ENCODE measurements around the gene PHLDA1.

PHLDA1 gene

DNA sequence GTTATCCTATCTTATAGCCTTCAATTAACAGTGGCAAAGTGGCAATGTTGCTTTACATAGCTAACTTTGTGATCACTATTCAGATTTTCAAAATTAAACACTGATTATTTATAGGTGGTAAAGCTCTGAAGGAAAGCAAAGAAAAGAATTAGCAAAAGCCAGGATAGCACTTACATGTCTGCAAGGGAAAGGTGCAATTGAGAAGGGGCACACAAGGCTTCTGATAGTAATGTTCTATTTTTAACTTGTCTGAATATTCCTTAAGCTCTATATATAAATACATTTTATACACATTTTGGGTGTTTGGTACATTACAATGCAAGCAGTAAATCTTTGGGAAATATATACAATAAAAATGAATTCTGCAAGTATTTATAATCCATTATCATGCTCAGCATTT is 42.0 kb upstream of the PHLDA1 start:
- Histone ChIP-seq H3K4me3 (no peak overlapping the region), H3K27ac (no peak overlapping the region)
- TF ChIP-seq, protein P1, sequence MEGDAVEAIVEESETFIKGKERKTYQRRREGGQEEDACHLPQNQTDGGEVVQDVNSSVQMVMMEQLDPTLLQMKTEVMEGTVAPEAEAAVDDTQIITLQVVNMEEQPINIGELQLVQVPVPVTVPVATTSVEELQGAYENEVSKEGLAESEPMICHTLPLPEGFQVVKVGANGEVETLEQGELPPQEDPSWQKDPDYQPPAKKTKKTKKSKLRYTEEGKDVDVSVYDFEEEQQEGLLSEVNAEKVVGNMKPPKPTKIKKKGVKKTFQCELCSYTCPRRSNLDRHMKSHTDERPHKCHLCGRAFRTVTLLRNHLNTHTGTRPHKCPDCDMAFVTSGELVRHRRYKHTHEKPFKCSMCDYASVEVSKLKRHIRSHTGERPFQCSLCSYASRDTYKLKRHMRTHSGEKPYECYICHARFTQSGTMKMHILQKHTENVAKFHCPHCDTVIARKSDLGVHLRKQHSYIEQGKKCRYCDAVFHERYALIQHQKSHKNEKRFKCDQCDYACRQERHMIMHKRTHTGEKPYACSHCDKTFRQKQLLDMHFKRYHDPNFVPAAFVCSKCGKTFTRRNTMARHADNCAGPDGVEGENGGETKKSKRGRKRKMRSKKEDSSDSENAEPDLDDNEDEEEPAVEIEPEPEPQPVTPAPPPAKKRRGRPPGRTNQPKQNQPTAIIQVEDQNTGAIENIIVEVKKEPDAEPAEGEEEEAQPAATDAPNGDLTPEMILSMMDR (IDR thresholded peaks at IDR 0.05): no peak
- DNase-seq (ENCODE audit: low spot score): no peak

DNA sequence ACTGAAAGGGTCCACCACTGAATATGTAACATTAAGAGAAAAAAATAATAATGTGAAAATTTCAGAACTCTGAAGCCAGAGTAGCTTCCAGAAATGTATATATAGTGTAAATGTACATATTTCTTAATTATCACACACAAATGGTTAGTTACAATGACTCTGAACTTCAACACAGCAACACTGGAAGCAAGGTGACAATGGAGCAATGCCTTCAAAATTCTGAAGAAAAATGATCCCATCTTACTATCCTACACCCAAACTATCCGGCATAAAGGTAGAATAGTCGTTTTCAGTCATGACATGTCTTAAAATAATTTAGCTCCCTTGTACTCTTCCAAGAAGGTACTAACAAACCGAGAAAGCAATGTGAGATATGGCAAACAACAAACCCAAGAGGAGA is 41.0 kb upstream of the PHLDA1 start:
- DNase-seq (ENCODE audit: low spot score): no peak
- TF ChIP-seq, protein P1 (IDR thresholded peaks at IDR 0.05): no peak
- H3K4me3 ChIP-seq: no peak overlapping the region
- no peak overlapping the region for H3K27ac ChIP-seq

DNA sequence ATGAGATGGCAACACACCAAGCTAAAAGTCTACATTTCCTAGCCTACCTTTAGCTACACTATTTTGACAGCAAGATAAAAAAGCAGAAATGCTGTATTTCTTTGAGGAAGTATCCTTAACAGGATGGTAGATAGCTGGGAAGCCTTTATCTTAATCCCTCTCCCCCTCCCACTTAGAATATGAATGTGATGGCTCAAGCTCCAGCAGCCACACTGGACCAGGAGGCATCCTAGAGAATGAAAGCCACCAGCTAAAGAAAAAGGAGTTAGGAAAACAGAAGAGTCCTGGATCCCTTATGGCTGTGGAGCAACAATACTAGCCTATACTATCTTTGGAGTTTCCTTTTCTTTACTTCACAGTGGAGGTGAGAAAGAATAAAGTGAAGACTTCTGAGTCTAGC is 37.8 kb upstream of the PHLDA1 start:
- H3K4me3 ChIP-seq: no peak overlapping the region
- TF ChIP-seq, protein P1 (IDR thresholded peaks at IDR 0.05): no peak
- DNase-seq (ENCODE audit: low spot score): no peak

DNA sequence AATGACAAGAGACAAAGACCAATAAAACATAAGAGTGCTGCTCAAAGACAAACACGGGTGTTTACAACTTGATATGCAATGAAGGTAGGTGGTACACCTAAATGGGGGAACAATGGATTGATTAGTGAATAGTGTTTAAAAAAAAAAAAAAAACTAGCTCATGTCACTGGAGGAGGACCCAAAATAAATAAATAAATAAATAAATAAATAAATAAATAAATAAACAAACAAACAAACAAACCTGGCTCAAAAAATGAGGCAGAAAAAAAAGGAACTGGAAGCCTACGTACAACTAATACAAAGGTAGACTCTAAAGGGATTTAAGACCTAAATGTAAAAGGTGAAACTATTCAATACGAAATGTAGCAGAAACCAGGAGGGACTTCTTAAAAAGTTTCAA is 34.3 kb upstream of the PHLDA1 start:
- Histone ChIP-seq H3K4me3 (no peak overlapping the region), H3K27ac (no peak overlapping the region)
- DNase-seq (ENCODE audit: low spot score): no peak
- TF ChIP-seq, protein P1 (IDR thresholded peaks at IDR 0.05): no peak

More for the DNA sequence above, 37.8 kb upstream of the PHLDA1 start:
- H3K27ac ChIP-seq: no peak overlapping the region

DNA sequence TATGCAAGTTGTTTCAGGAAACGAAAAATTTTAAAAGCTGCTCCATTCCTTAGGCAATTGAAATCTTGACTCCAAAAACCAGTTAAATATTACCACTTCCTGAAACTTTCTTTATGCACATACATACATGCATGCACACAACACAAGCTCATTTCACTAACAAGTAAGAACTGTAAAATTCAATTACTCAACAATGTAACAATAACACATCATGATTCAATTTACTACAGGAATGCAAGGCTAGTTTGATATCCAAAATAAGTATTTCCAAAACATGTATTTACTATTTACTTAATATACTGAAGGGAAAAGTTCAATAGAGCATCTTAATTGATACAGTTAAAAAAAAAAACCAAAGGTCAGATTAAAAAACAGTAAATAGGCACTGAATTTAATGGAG is 33.3 kb upstream of the PHLDA1 start:
- Histone ChIP-seq H3K27ac (no peak overlapping the region), H3K4me3 (no peak overlapping the region)
- TF ChIP-seq, protein P1 (IDR thresholded peaks at IDR 0.05): no peak
- DNase-seq (ENCODE audit: low spot score): no peak

DNA sequence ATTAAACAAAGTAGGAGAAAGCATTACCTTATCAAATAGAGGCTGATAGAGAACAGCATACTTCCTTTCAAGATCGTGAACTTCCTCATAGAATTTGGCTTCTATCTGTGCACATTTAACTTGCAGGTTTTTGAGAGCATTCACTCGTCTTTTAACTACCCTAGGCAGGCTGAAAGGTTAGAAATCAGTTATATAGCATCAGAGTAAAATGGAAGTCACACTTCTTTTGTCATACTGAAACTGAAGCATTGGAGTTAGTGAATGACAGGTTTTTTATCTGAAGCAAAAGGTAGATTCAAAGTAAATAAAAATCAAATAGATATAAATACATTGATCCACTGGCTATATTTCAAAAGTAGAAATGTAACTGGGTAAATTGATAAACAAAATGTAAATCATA is 28.5 kb upstream of the PHLDA1 start:
- Histone ChIP-seq H3K27ac (no peak overlapping the region), H3K4me3 (no peak overlapping the region)
- TF ChIP-seq, protein P1 (IDR thresholded peaks at IDR 0.05): no peak
- no peak for DNase-seq (ENCODE audit: low spot score)

DNA sequence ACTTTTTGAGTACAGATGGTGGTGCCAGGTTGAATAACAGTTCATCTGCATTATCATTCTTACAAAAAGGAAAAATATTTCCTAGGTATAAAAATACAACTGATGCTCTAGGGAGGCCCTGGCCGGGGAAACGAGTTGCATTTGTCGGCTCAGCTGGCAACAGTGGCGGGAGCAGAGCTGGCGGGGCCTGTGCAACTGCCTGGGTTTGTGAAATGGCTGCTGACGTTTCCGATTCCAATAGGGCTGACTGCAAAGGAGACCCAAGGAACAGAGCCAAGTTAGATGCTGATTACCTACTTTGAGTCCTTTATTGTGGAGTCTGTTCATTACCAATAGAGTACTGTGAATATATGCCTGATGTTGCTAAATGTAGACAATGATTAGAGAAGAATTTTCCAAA is 25.8 kb upstream of the PHLDA1 start:
- TF ChIP-seq, protein P1 (IDR thresholded peaks at IDR 0.05): no peak
- no peak for DNase-seq (ENCODE audit: low spot score)
- H3K27ac ChIP-seq: no peak overlapping the region

More for the DNA sequence above, 25.8 kb upstream of the PHLDA1 start:
- no peak overlapping the region for H3K4me3 ChIP-seq
